Embryonic facial prominence (tissue), 1 donor: ENCODE measurements around the gene THNSL1.
"Not testable (repeated sequence)": the region's sequence is repeated elsewhere in the genome, so short reads cannot be mapped to it uniquely, and the experiment has no call there.

Experiments
- DNase-seq: peaks from one replicate; pipeline ENCODE4 v3.0.0-alpha.2; 2016; ENCODE audit errors: extremely low spot score

Gene THNSL1

DNA sequence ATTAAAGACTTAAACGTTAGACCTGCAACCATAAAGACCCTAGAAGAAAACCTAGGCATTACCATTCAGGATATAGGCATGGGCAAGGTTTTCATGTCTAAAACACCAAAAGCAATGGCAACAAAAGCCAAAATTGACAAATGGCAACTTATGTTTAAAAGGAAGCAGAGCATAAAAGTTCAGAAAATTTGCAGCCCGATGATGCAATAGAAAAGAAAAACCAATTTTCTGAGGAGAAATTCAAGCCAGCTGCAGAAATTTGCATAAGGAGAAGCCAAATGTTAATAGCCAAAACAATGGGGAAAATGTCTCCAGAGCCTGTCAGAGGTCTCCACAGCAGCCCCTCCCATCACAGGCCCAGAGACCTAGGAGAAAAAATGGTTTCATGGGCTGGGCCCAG lies 4.8 kb upstream of the THNSL1 start:
- not testable (repeated sequence) for DNase-seq

- DNase-seq: no peak
These were observed 1.8 kb upstream of the THNSL1 start for GRCh38 chr10:25014579-25014978.

GRCh38 chr10:25015828-25016375 lies 510 bp upstream of the THNSL1 start, which contains the start of gene ENKUR:
TSS of gene ENKUR (minus strand) at chr10:25016158. CDS start at chr10:25015936, 222 bp downstream.
- DNase-seq: peak; percentile 84

DNA sequence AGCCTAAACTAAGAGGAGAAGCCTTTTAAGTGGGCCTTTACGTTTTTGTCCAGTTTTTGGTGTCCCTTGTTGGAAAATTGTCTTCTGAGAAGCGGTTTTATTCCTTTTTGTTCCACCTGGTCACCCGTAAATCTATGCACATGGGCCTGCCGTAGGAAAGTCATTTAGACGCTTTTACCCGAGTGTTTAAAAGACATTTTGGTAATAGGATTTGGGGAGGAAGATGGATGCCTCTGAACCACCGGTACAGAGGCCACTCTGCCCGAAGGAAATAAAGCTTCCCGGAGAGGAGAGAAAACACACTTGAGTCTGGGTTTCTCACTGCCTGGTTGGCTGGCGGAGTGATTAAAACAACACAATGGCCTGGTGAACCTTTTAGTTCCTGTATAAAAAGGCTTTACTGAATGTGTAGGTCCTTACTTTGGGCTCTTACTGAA lies 760 bp downstream of the THNSL1 start:
- no peak for DNase-seq

DNA sequence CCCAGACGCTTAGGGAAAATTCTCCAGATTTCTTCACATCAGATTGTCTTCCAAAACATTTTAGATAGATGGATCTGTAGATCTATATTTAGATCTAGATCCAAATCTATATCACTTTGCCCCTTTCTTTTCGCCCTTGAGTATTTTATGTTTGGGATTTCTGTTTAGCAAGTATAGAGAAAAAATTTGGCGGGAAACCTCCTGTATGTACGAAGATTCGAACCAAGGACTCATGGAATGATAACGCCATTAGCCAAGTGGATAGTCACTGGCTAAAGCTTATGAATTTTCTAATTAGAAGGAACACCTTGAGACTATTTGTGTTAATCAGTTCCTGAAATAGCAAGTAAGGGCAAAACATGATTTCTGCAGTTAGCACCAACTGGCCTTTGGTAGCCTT lies 1.2 kb downstream of the THNSL1 start:
- DNase-seq: no peak

- DNase-seq: no peak
These were observed 2.3 kb downstream of the THNSL1 start for GRCh38 chr10:25018703-25019102.

GRCh38 chr10:25023278-25023677 lies 6.9 kb downstream of the THNSL1 start:
- no peak for DNase-seq

GRCh38 chr10:25024528-25024927 lies 8.1 kb downstream of the THNSL1 start:
- DNase-seq: no peak

- no peak for DNase-seq
These were observed 10.1 kb downstream of the THNSL1 start for GRCh38 chr10:25026463-25026862.

DNA sequence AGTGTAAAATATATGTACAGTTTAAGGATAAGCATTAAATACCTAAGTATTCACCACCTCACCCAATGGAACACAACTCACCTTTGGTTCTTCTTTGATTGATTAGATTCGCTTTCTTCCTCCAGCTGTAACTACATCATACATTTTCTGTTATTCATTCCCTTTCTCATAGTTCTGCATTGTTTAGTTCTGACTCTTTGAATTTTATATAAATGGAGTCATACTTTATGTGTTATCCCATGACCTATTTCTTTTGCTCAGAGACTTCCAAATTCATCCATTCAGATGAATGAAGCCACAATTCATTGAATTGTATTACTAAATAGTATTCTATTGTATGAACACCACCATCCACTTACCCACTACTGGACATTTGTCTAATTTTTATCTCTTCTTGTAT lies 12.3 kb downstream of the THNSL1 start:
- DNase-seq: no peak

- DNase-seq: no peak
These were observed 13.1 kb downstream of the THNSL1 start for GRCh38 chr10:25029519-25029918.

GRCh38 chr10:25036381-25036780 lies 20.0 kb downstream of the THNSL1 start:
- DNase-seq: no peak

- DNase-seq: no peak
These were observed 21.9 kb downstream of the THNSL1 start for GRCh38 chr10:25038325-25038724.

DNA sequence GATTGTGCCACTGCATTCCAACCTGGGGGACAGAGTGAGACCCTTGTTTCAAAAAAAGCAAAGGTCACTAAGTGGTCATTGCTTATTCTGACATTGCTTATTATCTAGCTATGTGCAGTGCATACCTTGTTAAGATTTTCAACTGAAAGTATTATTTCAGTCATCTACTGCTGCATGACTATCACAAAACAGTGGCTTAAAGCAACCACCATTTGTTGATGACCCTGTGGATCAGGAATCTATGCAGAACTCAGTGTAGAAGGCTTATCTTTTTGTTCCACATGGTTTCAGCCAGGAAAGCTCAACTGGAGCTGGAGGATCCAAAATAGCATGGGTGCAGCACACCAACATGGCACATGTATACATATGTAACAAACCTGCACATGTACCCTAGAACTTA lies 23.1 kb downstream of the THNSL1 start:
- no peak for DNase-seq

DNA sequence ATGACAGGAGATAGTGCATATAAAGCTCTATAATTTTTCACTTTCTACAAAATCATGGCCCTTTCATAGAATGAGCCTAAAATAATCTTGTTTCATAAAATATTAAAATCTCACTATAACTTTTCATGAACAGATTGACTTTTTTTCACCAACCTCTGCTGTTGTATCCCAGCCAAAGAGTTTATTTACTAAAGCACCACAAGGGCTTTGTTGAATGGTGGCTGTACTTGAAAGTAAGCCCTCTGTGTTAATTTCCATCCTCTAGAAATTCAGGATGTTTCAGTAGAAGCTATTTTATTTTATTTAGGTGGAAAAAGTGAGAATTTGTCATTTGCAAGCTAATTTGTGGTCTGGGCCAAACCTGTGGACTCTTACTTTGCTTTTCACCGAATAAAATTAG lies 30.2 kb downstream of the THNSL1 start:
- DNase-seq: no peak

GRCh38 chr10:25047088-25047487 lies 30.7 kb downstream of the THNSL1 start:
- DNase-seq: no peak

- no peak for DNase-seq
These were observed 31.3 kb downstream of the THNSL1 start for GRCh38 chr10:25047591-25048301.

- DNase-seq: no peak
These were observed 32.0 kb downstream of the THNSL1 start for GRCh38 chr10:25048450-25048849.

DNA sequence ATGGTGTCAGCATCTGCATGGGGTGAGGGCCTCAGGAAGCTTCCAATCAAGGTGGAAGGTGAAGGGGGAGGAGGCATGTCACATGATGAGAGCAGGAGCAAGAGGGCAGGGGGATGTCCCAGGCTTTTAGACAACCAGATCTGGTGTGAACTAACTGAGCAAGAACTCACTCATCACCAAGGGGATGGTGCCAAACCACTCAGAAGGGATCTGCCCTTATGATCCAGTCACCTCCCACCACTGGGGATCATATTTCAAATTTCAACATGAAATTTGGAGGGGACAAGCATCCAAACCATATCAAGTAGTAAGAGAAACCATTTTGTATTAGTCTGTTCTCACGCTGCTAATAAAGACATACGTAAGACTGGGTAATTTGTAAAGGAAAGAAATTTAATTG lies 33.6 kb downstream of the THNSL1 start:
- no peak for DNase-seq

- no peak for DNase-seq
These were observed 34.0 kb downstream of the THNSL1 start for GRCh38 chr10:25050402-25050801.

GRCh38 chr10:25052012-25052411 lies 35.6 kb downstream of the THNSL1 start:
- no peak for DNase-seq

- no peak for DNase-seq
These were observed 40.3 kb downstream of the THNSL1 start for GRCh38 chr10:25056726-25057125.

- no peak for DNase-seq
These were observed 41.5 kb downstream of the THNSL1 start for GRCh38 chr10:25057886-25058285.

- DNase-seq: no peak
These were observed 43.6 kb downstream of the THNSL1 start for GRCh38 chr10:25059990-25060389.
